Astrocyte of the cerebellum (primary cell): ENCODE data around the gene FAM89A.
"Not testable (repeated sequence)": the region's sequence is repeated elsewhere in the genome, so short reads cannot be mapped to it uniquely, and the experiment has no call there.

Experiments
- DNase-seq: peaks from one replicate; pipeline ENCODE4 v3.0.0-alpha.2; 2011; ENCODE audit warnings: low read depth
- H3K4me3 ChIP-seq: 2 replicates; pipeline ENCODE4 v1.5.1; 2011; ENCODE audit warnings: mild to moderate bottlenecking, low read depth, low read length, moderate library complexity
- CTCF ChIP-seq: IDR thresholded peaks from 2 replicates; pipeline ENCODE4 v1.5.1; 2012; ENCODE audit warnings: low read length, low read depth, moderate library complexity, mild to moderate bottlenecking; ENCODE audit errors: missing control alignments
- in situ Hi-C: cut with HindIII; loops from 2 replicates; pipeline ENCODE4 v1.10.0; 2017; ENCODE audit warnings: low sequenced_read_pairs

FAM89A gene

GRCh38 chr1:231000639-231001038 lies 39.4 kb downstream of the FAM89A start:
- TF ChIP-seq CTCF: no peak

GRCh38 chr1:231000201-231000600 lies 39.9 kb downstream of the FAM89A start:
- H3K4me3 ChIP-seq: no peak overlapping the region
- in situ Hi-C loops: no loop called here
- TF ChIP-seq CTCF: no peak
- no peak for DNase-seq

More at GRCh38 chr1:231000639-231001038, 39.4 kb downstream of the FAM89A start:
- in situ Hi-C loops: no loop called here
- DNase-seq: no peak
- no peak overlapping the region for H3K4me3 ChIP-seq

- in situ Hi-C loops: loop anchor here (5.0 kb wide), 1 partner anchor 38 kb away; no protein-coding TSS in a partner anchor
- no peak for DNase-seq
- no peak overlapping the region for H3K4me3 ChIP-seq
- TF ChIP-seq CTCF: no peak
These were observed 45.2 kb downstream of the FAM89A start for GRCh38 chr1:230994860-230995259.

GRCh38 chr1:230992100-230992774 lies 47.8 kb downstream of the FAM89A start:
- in situ Hi-C loops: no loop called here
- H3K4me3 ChIP-seq: no peak overlapping the region
- TF ChIP-seq CTCF: no peak
- DNase-seq: no peak

- DNase-seq: no peak
- no peak for TF ChIP-seq CTCF
- in situ Hi-C loops: no loop called here
- no peak overlapping the region for H3K4me3 ChIP-seq
These were observed 52.6 kb downstream of the FAM89A start for GRCh38 chr1:230987448-230987847.

GRCh38 chr1:230986976-230987375 lies 53.1 kb downstream of the FAM89A start:
- TF ChIP-seq CTCF: no peak
- in situ Hi-C loops: no loop called here
- peak; percentile 4 for DNase-seq
- H3K4me3 ChIP-seq: no peak overlapping the region

GRCh38 chr1:230985711-230986110 lies 54.3 kb downstream of the FAM89A start:
- in situ Hi-C loops: no loop called here
- no peak overlapping the region for H3K4me3 ChIP-seq
- no peak for TF ChIP-seq CTCF

GRCh38 chr1:230984622-230985515 lies 55.2 kb downstream of the FAM89A start:
- in situ Hi-C loops, DNase-seq: not testable (repeated sequence)

More at GRCh38 chr1:230985711-230986110, 54.3 kb downstream of the FAM89A start:
- DNase-seq: no peak

More at GRCh38 chr1:230984622-230985515, 55.2 kb downstream of the FAM89A start:
- H3K4me3 ChIP-seq: not testable (repeated sequence)
